Right renal cortex interstitium (tissue), 3 donors: ENCODE measurements around the gene C10orf90. TPM values are rescaled to one million over a fixed set of nuclear protein-coding genes. Genes with fewer than 3 reads are reported as not detected.

Source experiments
- DNase-seq, 3 donors: peaks; one replicate each; pipeline ENCODE4 v3.0.0-alpha.2; 2013; ENCODE audit warnings: low read depth in 3 of 3, low spot score in 2 of 3
- polyA plus RNA-seq, 3 donors: library from polyadenylated mRNA; unstranded; fragments of 120-200 nt; gene quantifications; one replicate each; pipeline ENCODE4 v1.2.1, GENCODE V29; 2013; ENCODE audit not compliant: insufficient read length in 3 of 3

C10orf90 gene
- polyA plus RNA-seq, 3 donors: 0.31 to 1.2 (median 0.69) TPM

- DNase-seq: no peak
Measured at GRCh38 chr10:126437635-126438406, 232.7 kb downstream of the C10orf90 start.

GRCh38 chr10:126434235-126434634, 236.3 kb downstream of the C10orf90 start:
- DNase-seq: no peak

DNA sequence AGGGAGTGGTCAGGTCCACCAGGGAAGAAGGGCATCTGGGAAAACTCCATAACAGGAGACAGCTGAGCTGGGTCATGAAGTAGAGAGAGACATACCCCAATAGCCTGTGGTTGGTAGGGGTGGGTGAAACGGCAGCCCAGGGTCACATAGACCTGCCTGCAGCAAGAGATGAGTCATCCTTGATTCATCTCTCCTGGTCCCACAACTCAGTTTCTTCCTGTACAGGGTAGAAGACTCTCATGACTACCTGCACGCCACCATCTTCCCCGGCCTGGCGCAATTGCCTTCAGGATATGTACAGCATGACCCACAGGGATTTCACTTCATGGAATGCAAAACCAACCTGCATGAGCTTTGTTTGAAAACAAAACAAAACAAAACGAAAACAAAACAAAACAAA, 237.1 kb downstream of the C10orf90 start:
- no peak for DNase-seq

- no peak for DNase-seq
Measured at GRCh38 chr10:126432507-126432906, 238.0 kb downstream of the C10orf90 start.

DNA sequence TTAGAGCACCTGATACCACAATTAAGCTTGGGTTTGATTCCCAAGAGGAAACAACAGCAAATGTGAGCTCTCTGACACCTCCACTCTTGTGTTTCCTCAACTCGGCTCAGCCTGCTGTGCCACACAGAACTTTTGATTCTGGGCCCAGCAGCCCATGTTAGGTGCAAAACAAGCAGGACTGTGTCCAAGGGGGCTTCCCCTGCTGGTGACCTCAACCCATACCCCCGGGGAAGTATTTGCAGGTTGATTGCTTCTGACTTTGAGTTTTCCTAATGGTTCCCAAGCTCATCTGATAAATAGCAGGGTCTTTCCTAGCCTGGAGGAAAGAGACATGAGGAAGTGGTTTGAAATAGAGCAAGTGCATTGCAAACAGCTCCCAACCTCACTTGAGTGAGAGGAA, 238.7 kb downstream of the C10orf90 start:
- DNase-seq: no peak

GRCh38 chr10:126430512-126430911, 240.0 kb downstream of the C10orf90 start:
- DNase-seq: no peak

DNA sequence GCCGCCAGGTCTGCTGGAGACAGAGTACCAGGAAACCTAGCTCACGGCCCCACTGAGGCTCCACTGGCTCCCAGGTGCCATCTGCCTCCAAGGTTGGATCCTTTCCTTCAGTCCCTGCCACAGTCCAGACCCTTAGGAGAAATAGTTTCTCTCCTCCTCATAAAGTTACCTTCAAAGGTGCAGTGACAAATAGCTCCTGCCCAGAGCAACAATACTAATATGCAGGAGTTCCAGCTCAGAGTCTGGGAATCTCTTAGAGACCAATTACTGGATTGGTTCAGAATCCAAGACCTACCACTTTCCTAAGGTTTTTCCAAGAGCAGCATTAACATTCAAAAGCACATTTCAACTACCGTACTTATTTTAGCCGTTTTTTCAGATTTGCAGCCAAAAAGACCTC, 241.2 kb downstream of the C10orf90 start:
- no peak for DNase-seq

DNA sequence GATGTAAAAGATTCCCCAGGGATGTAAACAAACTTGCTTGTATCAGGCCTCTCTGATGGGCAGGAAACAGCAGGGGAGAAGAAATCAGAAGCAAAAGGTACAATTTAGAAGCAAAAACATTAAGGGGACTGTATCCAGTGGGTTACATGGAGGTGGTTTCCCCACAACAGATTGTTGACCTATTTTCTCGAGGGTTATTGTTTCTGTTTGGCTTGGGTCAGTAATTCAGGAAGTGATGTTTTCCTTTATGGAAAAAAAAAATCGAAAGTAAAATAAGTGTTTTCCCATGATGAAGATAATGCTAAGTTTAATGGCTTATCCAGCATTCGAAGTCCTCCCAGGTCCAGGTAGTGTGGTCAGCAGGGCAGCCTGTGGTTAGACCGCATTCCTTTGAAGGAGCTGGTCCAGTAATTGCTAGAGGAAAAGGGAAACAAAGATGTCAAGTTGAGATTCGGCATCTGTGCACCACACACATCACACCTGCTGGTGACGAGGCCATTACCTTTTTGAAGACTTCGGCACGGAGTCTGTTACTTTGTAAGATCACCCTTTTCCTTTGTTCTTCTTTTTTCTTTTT, 244.9 kb downstream of the C10orf90 start:
- DNase-seq: no peak

DNA sequence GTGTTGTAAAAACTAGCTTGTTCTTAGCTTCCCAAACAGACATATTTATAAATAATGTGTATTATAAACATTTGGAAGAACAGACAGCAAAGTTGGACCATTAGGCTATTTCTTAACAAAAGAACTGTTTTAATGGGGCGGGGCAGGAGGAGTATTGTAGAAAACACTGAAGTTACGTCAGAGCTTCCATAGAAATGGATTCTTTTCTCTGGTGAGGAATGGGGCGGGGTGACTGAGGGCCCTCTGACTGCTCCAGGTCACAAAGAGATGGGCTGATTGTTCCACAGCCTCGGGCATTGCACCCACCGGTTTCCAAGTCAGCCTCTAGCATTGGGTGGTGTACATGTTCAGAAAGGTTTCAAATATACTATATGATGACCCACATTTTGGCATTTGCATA, 245.5 kb downstream of the C10orf90 start:
- DNase-seq: no peak

DNA sequence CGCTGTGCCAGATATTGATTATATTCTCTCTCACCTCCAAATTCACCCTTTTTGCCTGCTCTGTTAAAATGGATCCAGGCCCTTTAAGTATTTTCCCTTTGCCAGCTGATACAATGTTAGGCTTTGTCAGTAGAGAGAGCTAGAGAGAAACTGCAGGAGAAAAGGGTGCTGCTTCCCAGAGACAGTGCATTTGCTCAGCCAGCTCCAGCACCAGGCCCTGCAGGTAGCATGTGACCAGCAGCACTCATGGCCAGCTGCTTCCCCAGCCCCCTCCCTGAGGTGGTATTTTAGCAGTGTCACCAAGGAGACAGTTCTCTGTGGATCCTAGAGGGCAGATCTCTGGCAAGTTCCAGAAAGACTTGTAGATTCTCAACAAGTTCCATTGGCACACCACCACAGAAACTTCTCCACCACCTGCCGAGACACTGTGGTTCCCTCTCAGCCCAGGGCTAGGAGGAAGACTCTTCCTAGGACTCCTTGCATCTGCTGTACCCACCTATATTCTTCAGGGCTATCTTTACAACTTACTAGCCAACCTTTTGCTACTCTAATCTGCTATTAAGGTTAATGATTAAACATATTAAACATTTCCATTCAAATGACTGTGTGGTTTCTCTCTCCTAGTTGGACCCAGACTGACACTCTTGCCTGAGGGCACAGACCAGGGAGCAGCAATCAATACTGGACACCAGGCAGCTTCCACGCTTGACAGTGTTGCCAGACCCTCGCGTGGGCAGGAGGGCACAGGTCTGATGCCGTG, 246.6 kb downstream of the C10orf90 start:
- DNase-seq: no peak

DNA sequence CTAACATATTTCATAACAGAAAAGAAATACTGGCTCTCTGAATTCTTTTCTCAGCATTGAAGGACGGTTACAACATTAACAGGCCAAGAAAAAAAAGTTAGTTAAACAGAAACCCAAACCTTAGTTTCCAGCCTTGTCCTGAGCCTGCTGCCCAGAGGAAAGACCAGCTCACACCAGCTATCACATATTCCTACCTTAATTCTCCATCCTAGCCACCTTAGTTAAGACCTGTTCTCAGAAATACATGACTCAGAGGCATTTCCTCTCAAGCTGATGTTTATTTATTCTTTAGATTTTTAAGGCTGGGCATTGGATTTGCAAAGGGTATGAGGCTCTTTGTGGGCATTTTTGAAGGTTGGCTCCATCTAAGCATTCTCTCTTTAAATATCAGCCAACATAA, 247.9 kb downstream of the C10orf90 start:
- no peak for DNase-seq

- no peak for DNase-seq
Measured at GRCh38 chr10:126421756-126422256, 248.7 kb downstream of the C10orf90 start.

DNA sequence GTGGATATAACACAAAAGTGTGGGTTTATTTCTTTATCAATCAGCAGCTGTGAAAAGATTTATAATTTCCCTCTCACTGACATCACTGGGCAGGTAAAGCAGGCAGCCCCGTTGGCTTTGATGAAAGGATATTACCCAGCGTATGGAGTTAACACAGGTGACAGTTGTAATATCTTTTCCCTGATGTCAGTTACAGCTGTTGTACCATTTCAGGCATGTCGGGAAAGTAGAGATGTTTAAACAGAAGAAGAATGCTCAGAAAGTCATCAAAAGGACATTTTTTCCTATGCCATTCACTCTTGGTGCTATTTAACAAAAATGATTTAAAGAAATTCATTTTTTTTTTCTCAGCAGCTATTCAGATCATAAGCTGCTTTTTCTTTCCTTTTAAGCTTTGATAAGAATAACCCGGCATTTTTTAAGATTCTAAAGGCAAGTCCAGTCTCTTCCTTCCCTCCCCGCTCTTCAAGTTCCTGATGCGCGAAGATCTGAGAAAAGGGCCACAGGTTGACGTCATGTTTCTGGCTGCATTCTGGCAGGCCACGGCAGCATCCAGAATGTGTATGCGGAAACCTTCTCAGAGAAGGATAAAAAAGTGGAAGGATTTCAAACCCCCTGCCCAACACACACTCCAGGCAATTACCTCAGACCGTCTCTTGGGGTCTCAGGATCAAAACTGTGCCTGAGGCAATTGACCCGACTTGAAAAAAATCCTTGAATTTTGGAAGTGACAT, 249.8 kb downstream of the C10orf90 start:
- no peak for DNase-seq

DNA sequence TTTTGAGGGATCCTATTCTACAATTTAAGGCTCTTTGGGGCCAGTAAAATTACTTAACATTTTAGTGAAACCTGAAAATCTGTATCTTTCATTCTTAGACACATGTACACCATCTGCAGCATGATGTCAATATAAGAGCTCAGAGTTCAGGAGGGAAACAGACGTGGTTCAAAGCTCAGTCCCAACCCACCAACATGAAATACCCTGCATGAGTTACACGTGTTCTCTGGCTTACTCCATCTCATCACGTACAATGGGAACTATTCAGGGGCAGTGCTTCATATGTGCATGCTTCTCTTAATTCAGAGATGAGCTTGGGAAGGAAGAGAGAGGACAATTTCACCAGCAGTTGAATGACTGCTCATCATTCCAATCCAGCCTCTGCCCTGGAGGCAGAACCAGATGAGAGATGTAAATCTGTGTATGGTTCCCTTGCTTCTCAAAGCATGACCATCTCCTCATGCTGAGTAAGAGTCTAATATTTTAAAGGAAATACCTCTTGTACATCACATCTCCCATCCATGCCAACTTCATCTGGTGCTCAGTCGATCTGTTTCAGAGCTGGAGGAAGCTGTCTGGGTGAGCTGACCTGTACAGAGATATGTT, 253.2 kb downstream of the C10orf90 start:
- no peak for DNase-seq

DNA sequence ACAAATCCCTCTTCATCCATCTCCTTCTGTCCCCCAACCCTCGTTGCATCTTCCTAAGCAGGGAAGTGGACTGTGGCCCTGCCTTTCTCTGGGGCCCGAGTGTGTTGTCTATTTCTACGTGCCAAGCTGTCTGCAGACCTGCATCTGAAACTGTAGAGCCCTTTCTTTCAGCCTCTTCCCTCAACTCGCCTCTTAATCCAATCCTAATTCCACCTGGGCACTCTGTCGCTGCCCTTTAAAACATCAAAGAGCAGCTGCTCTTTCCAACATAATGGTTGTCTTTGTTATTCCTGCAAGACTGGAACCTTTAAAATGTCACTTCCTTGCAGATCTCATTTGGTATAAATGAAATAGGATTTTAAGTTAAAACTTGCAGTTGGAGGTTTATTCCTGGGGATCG, 260.7 kb downstream of the C10orf90 start:
- DNase-seq: no peak

GRCh38 chr10:126408953-126409641, 261.4 kb downstream of the C10orf90 start:
- DNase-seq: no peak

- no peak for DNase-seq
Measured at GRCh38 chr10:126407831-126408230, 262.7 kb downstream of the C10orf90 start.

DNA sequence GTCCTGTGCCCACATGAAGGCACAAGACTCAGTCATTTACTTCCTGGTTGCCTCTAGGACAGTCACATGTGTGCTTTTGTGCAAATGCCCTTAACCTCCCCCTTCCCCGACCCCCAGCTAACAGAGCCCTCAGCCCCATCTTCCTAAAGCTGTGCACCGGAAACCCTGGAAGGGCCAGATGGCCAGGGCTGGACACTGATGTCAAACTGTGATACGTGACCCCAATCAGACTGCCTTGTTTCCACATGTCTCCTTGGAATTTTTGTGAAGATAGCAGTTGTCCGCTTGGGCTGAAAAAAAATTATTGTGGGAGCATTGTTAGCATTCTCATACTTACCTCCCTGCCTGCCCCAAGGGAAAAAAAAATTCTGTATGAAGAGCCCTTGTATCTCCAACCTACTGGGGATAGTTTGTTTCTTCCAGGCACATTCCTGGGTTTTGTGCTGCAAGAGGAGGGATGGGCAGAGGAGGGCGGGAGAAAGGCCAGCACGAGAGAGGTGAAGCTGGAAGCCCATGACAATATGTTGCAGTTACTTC, 265.2 kb downstream of the C10orf90 start:
- no peak for DNase-seq
